ENCODE data around the gene GLTP.

Gene GLTP

DNA sequence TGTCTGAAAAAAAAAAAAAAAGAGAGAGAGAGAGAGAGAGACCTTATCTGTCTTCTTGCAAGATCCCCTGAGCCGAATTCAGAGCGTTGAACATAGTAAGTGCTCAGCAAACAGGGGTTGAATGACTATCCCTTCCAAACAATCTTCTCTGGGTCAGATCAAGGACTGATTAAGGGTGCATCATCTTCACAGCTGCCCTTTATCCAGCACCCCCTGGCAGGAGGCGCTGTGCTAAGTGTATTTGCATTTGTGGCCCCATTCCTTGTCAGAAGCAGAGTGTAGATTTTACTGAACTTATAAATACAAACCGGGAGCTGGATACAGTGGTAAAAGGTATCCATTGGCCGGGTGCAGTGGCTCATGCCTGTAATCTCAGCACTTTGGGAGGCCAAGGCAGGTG is 38.3 kb downstream of the GLTP start:
- no peak for DNase-seq (ENCODE audit: low read depth in 2 of 2)

DNA sequence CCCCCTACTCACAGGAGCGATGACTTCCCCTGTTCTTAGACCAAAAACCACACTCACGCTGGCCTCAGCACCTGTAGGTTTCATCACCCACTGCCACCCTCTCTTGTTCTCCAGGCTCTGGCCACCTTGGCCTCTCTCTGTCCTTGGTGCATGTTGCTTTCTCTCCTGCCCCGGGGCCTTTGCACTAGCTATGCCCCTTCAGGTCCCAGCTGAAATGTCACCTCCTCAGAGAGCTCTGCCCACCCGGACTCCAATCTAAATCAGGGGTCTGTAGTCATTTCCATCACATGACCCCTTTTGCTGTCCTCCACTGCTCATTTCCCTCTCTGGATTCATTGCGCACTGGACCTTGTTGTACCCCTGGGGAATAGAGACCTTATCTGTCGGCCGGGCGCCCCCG is 39.0 kb downstream of the GLTP start:
- no peak for DNase-seq (ENCODE audit: low read depth in 2 of 2)

DNA sequence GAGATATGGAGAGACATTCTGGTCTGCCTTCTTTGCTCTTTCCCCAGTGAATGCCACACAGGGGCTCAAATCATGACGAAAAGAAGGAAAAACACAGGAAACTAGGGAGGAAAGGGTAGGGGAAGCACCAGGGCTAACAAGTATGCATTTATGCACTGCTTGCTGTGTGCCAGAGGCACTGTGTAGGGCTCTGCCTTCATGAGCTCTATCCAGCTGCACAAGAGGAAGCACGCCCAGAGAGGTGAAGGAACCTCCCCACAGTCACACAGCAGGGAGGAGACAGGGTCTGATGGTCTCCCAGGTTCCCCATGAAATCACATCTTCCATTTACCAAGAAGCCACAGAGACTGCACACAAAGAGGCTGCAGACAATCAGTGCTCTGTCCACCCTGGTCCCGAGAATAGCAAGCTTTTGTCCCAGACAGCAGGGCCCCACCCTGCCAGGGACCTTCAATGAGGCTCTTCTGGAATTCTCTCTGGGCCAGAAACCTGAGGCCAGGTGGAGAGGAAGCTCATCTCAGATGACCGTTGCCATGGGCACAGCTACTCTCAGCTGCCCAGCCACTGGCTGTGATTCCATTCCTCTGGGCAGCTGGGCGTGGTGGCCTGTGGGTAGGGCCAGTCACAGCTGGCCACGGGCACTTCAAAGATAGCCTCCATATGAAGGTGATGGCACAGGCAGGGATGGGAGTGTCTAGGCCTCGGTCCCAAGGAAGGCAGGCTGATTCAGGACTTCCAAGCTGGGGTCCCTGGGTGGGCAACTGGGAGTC is 39.9 kb downstream of the GLTP start:
- no peak for DNase-seq (ENCODE audit: low read depth in 2 of 2)

DNA sequence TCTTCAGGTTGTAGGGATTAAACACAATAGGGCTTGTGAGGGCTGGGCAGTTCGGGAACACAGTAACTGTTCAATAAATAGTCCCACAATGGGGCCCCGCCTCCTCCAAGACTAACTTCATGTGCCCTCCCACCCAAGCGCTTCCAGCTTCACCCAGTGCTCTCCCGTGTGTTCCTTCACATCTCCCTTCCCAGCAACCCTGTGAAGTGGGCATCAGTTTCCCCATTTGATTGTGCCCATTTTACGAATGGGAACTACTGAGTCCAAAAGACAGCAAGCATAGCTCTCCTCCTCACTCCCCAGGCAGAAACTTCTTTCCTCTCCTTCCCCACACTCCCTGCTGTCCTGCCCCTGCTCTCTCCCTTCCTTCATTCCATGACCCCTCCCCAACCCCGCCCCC is 40.9 kb downstream of the GLTP start:
- no peak for DNase-seq (ENCODE audit: low read depth in 2 of 2)

DNA sequence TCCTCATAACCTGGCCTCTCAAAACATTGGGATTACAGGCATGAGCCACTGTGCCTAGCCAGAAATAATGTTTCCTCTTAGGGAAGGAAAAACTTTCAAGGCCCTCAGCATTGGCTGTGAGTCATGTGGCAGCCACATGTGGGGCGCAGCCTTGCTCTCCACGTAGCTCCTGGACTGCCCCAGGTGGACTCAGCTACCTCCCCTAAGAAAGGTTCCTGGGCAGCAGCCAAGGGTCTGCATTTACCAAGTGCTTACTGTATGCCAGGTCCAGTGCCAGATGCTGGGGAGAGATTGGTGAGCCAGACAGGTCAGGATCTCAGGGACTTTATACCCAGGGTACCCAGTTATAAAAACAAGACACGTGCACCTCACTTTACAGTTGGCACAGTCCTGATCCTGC is 43.4 kb downstream of the GLTP start:
- DNase-seq (ENCODE audit: low read depth in 2 of 2) = no peak

DNA sequence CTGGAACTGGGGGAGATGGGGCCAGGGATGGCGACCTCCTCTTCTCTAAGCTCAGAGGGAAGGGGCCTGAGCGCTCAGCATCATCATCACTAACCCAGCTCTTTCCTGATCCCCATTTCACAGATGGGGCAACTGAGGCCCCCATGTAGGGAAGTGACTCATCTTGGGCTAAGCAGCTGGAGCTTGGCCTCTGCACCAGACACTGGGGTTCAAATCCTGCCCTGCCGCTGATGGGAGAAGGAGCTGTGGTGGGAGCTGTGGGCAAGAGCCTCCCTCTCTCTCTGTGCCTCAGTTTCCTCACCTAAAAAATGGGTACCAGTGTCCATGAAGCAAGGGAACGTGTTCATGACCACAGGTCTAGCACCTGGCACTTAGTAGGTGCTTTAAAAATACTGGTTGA is 44.5 kb downstream of the GLTP start:
- DNase-seq (ENCODE audit: low read depth in 2 of 2) = no peak

DNA sequence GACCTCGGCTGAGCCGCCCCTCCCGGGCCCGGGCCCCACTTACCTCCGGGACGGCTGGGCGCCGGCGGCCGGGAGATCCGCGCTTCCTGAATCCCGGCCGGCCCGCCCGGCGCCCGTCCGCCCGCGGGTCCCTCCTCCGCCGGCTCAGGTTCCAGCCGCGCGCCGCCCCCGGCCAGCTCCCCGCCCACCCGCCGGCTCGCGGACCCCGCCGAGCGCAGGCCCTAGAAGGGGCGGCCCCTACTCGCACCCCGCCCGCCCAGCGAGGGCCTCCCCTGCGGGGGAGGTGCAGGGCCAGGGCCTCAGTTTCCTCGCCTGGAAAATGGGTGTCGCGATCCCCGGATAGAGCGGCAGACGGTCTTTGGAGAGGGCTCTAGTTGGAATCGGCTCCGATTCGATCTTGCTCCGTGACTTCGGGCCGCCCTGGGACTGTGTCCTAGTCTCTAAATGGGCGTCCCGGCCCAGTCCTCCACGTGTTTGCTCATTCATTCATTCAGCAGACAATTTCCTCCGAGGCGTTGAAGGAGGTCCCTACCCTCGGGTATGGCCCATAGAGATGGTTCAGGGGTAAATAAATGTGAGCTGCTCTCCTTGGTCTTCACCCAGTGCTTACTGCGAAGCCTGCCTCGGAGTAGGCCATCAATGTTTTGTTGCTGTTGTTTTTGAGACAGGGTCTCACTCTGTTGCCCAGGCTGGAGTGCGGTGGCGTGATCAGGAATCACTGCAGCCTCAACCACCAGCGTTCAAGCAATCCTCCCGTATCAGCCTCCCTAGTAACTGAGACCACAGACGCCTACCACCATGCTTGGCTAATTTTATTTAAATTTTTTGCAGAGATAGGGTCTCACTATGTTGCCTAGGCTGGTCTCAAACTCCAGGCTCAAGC is 46.8 kb downstream of the GLTP start, which contains the start of gene TRPV4:
TRPV4 (minus strand) TSS at position 92 of the 883 bp plus-strand sequence. CDS start 18,602 bp downstream, outside the sequence.
- DNase-seq (ENCODE audit: low read depth in 2 of 2) = no peak

DNA sequence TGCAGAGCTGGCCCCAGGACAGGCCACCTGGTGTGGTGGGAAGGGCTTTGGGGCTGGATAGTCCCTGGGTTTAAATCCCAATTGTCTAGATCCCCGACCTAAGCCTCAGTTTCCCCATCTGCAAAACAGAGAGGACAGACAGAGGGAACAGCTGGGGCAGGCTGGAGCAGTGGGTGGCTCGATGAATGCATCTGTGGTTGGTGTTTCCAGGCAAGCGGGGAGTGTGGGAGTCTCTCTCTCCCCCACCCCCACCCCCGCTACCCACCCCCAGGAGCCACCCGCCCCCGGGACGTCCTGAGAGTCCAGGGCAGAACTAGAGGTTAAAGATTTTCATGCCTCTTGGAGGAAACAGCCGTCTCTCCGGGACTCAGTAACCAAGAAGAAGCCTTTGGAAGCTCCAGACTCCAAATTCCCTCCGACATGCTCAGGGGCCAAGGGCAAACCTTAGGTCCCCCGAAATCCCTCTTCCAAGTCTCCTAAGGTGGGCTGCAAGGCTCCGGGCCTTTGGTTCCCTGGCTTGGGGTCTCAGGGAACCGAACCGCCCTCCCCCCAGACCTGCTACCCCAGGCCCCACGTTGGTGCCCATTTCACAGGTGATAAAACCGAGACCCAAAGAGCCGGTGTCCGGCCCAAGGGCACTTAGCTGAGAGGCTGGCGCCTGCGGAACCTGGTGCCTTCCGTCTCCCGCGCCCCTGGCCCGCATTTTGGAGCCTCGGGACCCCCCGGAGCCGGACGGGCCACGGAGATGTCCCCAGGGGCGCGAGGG is 47.6 kb downstream of the GLTP start:
- no peak for DNase-seq (ENCODE audit: low read depth in 2 of 2)

DNA sequence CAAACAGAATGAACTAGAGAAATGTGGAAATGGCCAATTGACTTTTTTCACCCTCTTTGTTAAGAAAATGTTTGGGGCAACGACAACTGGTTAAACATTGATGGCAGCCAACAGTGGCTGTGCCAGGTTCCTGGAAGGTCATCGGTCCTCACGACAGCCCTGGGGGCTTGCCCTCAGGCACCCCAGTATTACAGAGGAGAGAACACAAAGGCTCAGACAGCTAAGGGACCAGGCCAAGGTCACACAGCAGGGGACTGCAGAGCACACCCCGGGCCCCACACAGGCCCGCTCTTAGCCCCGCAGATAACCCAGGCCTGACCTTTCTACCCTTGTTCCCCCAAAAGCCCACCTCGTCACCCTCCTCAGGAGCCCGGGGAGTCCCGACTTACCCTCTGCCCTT is 48.4 kb downstream of the GLTP start:
- no peak for DNase-seq (ENCODE audit: low read depth in 2 of 2)

DNA sequence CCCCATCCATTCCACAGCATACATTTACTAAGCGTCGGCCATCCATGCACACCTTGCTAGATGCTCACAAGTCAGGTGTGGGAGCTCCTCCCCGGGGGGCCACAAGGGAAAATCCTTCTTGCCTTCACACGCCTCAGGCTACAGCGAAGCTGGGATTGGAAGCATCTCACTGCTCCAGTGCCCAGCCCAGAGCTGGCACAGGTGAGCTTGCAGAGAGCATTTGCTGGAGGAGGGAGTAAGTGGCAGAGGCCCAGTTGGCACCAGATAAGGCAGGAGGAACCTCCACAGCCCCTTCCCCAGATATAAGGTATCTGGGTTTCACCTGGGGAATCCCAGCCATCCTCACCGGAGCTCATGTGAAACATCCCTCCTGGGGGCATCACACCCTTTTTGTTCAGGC is 49.0 kb downstream of the GLTP start:
- no peak for DNase-seq (ENCODE audit: low read depth in 2 of 2)

DNA sequence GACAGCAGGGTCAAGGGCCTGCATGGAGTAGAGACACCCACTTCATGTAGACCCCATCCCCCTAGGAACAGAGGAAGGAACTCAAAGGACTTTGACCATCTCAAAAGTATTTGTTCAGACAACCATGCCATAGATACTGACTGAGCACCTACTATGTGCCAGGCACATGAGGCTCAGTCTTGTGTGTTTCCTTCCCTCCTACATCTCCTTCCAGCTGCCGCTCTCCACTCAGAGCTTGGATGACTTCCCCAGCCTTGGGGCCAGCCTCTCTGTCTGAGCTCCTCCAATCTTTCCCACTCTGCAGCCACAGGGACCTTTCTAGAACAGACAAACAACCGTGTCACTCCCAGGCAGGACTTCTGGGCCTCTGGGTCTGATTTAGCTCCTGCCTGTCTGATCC is 49.6 kb downstream of the GLTP start:
- no peak for DNase-seq (ENCODE audit: low read depth in 2 of 2)

DNA sequence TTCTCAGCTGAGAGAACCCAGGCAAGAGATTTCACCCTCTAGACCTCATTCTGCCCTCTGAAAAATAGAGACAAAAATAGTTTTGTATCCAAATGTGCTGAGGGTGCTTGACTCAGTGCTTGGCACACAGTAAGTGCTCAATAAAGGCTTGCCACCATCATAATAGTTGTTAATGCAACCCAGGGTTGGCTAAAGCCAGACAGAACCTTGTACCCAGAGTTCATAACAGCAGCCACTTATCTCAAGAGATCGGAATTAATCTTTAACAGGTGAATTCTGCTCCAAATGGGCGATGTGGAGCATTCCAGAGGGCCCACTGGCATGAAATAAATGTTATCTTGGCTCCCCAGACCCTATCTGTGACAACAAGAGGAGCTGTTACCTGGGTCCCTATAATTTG is 50.1 kb downstream of the GLTP start:
- no peak for DNase-seq (ENCODE audit: low read depth in 2 of 2)

DNA sequence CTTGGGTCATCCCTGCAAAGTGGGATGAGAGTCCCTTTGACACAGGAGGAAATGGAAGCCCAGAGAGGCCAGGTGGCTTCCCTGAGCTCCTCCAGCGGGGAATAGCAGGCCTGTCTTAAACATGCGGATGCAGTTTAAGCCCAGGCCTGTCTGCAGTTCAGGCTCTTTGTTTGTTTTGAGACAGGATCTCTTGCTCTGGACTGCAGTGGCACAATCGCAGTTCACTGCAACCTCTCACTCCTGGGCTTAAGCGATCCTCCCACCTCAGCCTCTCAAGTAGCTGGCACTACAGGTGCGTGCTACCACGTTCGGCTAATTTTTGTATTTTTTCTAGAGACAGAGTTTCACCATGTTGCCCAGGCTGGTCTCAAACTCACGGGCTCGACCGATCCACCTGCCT is 50.7 kb downstream of the GLTP start:
- no peak for DNase-seq (ENCODE audit: low read depth in 2 of 2)

DNA sequence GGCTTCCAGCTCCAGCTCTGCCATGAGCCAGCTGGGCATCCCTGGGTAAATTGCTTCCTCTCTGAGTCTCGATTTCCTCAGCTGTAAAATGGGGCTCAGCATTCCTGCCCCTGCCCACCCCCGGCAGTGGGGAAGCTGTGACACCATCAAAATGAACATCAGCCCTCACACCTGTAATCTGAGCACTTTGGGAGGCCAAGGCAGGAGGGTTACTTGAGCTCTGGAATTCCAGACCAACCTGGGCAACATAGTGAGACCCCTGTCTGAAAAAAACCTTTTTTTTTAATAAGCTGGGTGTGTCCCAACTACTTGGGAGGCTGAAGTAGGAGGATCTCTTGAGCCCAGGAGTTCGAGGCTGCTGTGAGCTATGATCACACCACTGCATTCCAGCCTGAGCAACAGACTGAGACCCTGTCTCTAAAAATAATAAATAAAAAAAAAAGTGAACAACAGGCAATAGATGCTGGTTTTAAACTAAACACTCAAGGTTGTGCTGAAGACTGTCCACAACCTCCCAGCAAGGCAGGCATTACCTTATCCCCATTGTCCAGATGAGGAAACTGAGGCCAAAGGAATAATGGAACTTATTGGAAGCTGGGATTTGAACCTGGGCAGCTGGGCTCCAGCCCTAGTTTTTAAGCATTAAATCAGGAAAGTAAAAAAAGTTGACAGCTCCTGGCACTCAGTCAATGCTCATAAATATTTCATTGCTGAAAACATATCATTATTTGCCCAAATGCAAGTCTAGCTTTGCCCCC is 51.4 kb downstream of the GLTP start:
- DNase-seq (ENCODE audit: low read depth in 2 of 2) = no peak

DNA sequence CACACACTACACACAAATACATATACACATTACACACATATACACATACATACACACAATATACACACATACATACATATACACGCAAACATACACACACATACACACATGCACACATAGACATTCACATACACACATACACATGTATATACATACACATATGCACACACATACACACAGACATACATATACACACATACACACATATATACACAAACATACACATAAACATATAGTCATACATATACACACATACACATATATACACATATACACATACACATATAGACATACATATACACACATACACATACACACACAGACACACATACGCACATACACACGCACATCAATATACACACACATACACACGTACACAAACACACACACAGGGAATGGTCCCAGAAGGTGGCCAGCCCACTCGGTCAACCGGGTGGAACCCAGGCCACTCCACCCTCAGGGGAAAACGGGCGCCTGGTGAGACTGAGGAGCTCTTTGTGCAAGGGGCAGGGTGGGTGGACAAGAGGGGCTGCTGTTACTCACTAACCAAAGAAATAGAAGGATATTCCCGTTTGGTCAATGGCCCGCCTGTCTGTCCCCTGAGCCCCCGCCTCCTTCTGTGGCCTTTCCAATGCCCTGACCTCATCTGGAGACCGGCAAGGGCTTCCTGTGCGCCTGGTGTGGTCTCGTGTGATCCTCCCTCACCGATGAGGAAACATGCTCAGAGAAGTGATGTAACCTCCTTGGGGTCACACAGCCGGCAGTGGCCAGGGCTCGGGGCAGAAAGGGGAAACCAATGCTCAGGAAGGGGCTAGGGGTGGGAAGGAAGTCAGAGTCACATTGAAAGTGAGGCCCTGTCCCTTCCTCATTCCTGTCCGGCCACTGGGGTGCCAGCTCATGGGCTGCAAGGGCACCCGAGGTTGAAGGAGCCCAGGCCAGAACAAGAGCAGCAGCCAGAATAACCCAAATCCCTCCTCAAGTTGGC is 52.5 kb downstream of the GLTP start:
- no peak for DNase-seq (ENCODE audit: low read depth in 2 of 2)

DNA sequence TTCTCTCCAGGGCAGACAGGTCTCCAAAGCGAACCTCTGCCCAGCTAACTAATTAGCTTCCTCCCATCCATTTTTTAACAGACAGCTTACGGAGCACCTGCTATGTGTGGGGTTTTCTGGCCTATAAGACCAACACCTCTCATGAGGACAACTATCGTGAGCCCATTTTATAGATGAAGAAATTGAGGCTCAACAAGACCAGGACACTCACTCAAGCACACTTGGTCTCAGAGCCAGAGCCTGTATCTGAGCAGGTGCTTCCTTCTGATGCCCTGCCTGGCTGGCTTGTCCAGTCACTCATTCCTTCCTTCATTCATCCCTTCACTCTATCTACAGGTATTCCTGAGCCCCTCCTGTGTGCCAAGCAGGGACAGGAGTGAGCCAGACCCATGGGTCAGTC is 53.3 kb downstream of the GLTP start:
- DNase-seq (ENCODE audit: low read depth in 2 of 2) = no peak

DNA sequence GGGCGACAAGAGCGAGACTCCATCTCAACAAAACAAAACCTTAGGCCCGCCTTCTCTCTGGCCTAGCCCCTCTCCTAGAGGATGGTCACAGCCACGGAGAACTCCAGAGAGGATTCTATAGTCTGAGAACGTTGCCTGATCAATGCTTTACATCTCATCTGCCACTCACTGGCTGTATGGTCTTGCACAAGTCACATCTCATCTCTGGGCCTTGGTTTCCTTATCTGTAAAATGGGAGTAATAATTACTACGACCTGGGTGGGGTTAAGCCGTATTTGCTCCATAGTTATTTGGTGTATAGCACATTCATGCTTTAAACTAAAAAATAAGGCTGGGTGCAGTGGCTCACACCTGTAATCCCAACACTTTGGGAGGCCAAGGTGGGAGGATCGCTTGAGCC is 55.6 kb downstream of the GLTP start:
- DNase-seq (ENCODE audit: low read depth in 2 of 2) = no peak

DNA sequence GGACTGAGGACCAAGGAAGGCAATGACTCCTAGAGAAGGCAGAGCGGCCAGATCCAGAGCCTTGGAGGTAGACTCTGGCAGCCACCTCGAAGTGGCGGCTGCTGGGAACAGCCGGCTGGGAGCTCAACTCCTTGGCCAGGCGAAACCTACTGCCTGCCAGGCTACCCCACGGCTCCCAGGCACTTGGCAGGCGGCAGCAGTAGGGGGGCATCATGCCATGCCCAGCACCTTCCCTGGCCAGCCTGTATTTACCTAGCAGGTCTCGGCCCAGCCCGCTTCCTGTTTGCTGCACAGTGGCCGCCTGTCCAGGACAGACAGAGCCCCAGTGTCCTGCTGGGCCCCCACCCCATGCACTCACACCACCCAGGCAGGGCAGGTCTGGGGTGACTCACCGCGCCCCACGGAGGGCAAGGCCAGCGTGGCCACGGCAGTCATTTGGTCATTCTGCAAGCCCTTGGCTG is 57.4 kb downstream of the GLTP start:
- DNase-seq (ENCODE audit: low read depth in 2 of 2) = no peak

DNA sequence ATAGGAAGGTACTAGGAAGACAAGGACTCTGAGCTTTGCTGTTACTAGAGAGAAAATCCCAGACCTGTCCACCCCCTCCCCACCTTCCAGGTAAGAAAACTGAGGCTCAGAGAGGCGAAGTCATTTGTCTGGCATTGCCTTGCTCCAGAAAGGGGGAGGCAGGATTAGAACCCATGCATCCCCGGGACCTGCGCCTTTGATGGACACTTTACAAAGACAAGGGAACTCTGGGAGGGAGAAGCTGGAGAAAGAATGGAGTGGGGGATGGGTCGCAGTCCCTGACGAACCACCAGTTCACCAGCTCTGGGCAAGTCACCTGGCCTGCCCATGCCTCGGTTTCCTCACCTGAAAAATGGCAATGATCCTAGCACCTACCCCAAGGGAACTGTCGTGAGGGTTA is 57.9 kb downstream of the GLTP start:
- DNase-seq (ENCODE audit: low read depth in 2 of 2) = no peak

DNA sequence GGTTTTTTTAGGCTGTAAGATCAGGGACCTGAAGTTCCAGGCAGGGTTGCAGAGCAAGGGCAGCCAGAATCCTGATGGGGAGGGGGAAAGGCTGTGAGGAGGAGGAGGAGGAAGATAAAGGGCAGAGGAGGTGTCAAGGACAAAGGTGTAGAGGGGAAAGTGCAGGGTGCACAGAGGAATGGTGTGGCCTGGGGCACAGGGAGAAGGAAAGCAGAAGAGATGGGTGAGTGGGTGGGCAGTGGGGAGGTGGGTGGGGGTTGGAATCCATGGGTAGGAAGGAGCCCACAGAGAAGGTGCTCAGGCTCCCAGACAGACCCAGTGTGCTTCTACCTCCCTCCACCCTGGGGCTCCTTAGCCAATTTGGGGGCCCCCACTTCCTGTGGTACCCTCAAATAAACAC is 58.4 kb downstream of the GLTP start:
- DNase-seq (ENCODE audit: low read depth in 2 of 2) = no peak

Measured in stimulated activated CD4-positive, alpha-beta T cell treated with anti-CD3 and anti-CD28 coated beads, Interleukin-1b, Interleukin-23, amount 100 ng/mL, for 4 hours (primary cell).